Bronchial epithelial cell (primary cell): ENCODE data around the gene MLYCD. TPM values are rescaled to one million over a fixed set of nuclear protein-coding genes. Genes with fewer than 3 reads are reported as not detected.
A peak's percentile ranks its signal among the peaks of the same experiment; 100 is the strongest.

ENCODE experiments used
- DNase-seq: peaks from one replicate; pipeline ENCODE4 v3.0.0-alpha.2; 2010; ENCODE audit warnings: low read depth
- FAIRE-seq: peaks from 2 replicates; lab custom pipeline; 2011; peaks lifted over from hg19 to GRCh38; lab: Jason Lieb, UNC
- H3K27me3 ChIP-seq: 2 replicates; pipeline ENCODE4 v1.5.1; 2011; ENCODE audit warnings: low read length; ENCODE audit not compliant: control insufficient read depth, insufficient read depth
- H3K36me3 ChIP-seq: 2 replicates; pipeline ENCODE4 v1.5.1; 2011; ENCODE audit warnings: low read length; ENCODE audit not compliant: control insufficient read depth, insufficient read depth
- H3K4me3 ChIP-seq: 2 replicates; pipeline ENCODE4 v1.5.1; 2011; ENCODE audit warnings: mild to moderate bottlenecking, low read depth, low read length, control low read depth
- total RNA-seq: library from RNA; depleted of rRNA; stranded (reverse); fragments of >200 nt; gene quantifications from 2 replicates; pipeline ENCODE4 v1.2.1, GENCODE V29; 2014
- TF ChIP-seq, protein P1 (sequence below): IDR thresholded peaks from 2 replicates; pipeline ENCODE4 v1.5.1; 2011; ENCODE audit warnings: mild to moderate bottlenecking, moderate library complexity, low read length, control low read depth, inconsistent platforms; ENCODE audit not compliant: insufficient read depth, severe bottlenecking

MLYCD gene
- total RNA-seq, 1 donor from 2014 or later = 2.6 TPM

- FAIRE-seq (no peak), DNase-seq (peak; percentile 47)
- TF ChIP-seq, protein P1, sequence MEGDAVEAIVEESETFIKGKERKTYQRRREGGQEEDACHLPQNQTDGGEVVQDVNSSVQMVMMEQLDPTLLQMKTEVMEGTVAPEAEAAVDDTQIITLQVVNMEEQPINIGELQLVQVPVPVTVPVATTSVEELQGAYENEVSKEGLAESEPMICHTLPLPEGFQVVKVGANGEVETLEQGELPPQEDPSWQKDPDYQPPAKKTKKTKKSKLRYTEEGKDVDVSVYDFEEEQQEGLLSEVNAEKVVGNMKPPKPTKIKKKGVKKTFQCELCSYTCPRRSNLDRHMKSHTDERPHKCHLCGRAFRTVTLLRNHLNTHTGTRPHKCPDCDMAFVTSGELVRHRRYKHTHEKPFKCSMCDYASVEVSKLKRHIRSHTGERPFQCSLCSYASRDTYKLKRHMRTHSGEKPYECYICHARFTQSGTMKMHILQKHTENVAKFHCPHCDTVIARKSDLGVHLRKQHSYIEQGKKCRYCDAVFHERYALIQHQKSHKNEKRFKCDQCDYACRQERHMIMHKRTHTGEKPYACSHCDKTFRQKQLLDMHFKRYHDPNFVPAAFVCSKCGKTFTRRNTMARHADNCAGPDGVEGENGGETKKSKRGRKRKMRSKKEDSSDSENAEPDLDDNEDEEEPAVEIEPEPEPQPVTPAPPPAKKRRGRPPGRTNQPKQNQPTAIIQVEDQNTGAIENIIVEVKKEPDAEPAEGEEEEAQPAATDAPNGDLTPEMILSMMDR = no peak
- Histone ChIP-seq H3K27me3 (no peaks in the 10 kb centered on the region), H3K4me3 (peak overlapping the region; percentile 79), H3K36me3 (no peaks in the 10 kb centered on the region)
Observed at GRCh38 chr16:83899272-83899897, 470 bp downstream of the MLYCD start.

DNA sequence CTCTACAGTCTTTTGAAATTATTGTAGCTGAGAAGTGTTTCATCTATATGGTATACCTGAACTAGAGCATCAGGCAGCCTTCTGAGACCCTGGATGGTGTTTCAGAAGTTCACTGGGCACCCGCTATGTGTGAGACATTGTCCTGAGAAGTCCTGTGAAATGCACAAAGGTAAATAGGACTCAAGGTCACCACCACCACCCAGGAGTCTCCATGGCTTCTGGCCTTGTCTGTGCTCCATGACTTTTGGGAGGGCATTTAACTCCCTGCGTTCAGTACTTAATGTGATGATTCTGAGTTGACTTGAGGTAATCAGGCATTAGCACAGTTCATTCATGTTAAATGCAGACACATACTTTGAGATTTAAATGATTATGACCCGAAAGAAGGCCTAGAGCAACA lies 1.1 kb downstream of the MLYCD start:
- Histone ChIP-seq H3K27me3 (no peaks in the 10 kb centered on the region), H3K36me3 (no peaks in the 10 kb centered on the region), H3K4me3 (peak overlapping the region; percentile 79)
- FAIRE-seq (no peak), DNase-seq (no peak)
- TF ChIP-seq, protein P1 = no peak

DNA sequence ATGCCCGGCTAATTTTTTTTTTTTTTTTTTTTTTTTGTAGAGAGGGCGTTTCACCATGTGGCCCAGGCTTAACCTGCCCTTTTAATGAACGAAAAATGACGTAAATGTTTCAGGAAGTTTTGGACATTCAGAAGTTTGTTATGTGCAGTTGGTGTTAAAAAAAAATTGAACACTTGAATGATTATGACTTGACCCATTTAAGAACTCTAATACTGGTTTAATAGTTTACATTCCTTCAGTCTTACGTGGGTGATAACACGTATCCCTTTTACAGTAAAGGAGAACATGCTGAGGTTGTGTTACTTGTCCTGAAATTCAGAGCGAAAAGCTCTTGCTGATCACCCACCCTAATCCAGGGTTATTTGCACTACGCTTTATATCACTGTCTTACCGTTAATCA lies 1.7 kb downstream of the MLYCD start:
- Histone ChIP-seq H3K36me3 (no peaks in the 10 kb centered on the region), H3K27me3 (no peaks in the 10 kb centered on the region), H3K4me3 (no peak overlapping the region)
- FAIRE-seq (no peak), DNase-seq (no peak)
- TF ChIP-seq, protein P1 = no peak

DNA sequence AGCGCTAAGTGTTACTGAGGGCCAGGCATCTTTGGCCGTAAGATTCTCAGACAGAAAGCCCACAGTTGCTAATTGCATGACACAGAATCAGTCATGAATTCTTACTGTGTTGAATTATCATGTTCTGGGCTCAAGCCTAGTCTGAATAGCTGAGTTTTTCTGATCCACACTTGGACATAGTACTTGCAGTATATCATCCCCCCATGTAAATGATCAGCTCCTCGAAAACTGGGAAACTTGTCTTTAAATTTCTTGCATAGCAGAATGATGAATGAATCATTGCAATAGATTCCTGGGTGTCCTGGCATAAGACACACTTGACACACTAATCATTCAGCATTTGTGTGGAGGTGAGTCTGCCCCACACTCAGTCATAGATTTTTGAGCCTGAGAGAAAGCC lies 2.2 kb downstream of the MLYCD start:
- DNase-seq (peak; percentile 42), FAIRE-seq (no peak)
- no peaks in the 10 kb centered on the region for H3K36me3 ChIP-seq
- no peak overlapping the region for H3K4me3 ChIP-seq
- TF ChIP-seq, protein P1 = no peak
- no peaks in the 10 kb centered on the region for H3K27me3 ChIP-seq

DNA sequence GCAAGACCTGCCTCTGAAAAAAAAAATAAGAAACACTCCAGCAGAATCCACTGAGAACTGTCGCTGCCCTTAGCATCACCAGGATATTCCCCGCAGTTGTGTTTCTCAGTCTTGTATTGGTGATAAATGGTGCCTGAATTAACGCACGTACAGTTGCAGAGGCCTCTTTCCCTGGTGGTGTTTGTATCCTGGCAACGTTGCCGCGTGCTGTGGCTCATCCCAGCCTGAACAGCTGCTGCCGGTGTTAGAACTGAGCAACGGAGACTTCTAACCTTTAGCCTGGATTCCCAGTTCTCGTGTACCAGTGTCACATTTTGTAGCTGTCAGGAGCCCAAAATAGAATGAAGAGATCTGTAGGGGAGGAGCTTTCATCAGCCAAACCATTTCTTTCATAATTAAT lies 4.8 kb downstream of the MLYCD start:
- FAIRE-seq (no peak), DNase-seq (no peak)
- Histone ChIP-seq H3K36me3 (no peaks in the 10 kb centered on the region), H3K27me3 (no peaks in the 10 kb centered on the region), H3K4me3 (no peak overlapping the region)
- TF ChIP-seq, protein P1 = no peak

DNA sequence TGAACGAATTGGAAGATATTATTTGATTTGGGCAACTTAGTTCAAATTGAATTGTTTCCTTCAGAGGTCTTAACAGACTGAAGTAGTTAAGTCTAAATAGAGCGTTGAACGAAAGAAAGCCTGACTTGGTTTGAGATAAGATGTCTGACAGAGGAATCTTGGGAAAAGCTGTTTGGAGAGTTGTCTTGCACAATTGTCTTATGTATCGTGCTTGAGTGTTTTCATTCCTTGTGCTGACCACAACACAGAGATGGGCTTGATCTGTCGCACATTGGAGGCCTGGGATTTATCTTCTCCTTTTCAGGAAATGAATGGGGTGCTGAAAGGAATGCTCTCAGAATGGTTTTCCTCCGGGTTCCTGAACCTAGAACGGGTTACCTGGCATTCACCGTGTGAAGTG lies 7.8 kb downstream of the MLYCD start:
- no peak for FAIRE-seq
- peaks cover 1% of the 10 kb centered on the region for H3K36me3 ChIP-seq

More for the DNA sequence above, 7.8 kb downstream of the MLYCD start:
- H3K4me3 ChIP-seq = no peak overlapping the region
- H3K27me3 ChIP-seq = no peaks in the 10 kb centered on the region
- TF ChIP-seq, protein P1 = no peak
- DNase-seq = no peak
